Stimulated activated CD4-positive, alpha-beta T cell treated with anti-CD3 and anti-CD28 coated beads, TNF-alpha, amount 100 ng/mL, for 24 hours (primary cell): ENCODE results near the gene RLF.

Experiments used
- DNase-seq, 3 experiments: peaks; one replicate each; pipeline ENCODE4 v3.0.0-alpha.2; 2020; ENCODE audit warnings: low read depth in 3 of 3

The RLF gene, protein sequence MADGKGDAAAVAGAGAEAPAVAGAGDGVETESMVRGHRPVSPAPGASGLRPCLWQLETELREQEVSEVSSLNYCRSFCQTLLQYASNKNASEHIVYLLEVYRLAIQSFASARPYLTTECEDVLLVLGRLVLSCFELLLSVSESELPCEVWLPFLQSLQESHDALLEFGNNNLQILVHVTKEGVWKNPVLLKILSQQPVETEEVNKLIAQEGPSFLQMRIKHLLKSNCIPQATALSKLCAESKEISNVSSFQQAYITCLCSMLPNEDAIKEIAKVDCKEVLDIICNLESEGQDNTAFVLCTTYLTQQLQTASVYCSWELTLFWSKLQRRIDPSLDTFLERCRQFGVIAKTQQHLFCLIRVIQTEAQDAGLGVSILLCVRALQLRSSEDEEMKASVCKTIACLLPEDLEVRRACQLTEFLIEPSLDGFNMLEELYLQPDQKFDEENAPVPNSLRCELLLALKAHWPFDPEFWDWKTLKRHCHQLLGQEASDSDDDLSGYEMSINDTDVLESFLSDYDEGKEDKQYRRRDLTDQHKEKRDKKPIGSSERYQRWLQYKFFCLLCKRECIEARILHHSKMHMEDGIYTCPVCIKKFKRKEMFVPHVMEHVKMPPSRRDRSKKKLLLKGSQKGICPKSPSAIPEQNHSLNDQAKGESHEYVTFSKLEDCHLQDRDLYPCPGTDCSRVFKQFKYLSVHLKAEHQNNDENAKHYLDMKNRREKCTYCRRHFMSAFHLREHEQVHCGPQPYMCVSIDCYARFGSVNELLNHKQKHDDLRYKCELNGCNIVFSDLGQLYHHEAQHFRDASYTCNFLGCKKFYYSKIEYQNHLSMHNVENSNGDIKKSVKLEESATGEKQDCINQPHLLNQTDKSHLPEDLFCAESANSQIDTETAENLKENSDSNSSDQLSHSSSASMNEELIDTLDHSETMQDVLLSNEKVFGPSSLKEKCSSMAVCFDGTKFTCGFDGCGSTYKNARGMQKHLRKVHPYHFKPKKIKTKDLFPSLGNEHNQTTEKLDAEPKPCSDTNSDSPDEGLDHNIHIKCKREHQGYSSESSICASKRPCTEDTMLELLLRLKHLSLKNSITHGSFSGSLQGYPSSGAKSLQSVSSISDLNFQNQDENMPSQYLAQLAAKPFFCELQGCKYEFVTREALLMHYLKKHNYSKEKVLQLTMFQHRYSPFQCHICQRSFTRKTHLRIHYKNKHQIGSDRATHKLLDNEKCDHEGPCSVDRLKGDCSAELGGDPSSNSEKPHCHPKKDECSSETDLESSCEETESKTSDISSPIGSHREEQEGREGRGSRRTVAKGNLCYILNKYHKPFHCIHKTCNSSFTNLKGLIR (N-terminal part only)

DNA sequence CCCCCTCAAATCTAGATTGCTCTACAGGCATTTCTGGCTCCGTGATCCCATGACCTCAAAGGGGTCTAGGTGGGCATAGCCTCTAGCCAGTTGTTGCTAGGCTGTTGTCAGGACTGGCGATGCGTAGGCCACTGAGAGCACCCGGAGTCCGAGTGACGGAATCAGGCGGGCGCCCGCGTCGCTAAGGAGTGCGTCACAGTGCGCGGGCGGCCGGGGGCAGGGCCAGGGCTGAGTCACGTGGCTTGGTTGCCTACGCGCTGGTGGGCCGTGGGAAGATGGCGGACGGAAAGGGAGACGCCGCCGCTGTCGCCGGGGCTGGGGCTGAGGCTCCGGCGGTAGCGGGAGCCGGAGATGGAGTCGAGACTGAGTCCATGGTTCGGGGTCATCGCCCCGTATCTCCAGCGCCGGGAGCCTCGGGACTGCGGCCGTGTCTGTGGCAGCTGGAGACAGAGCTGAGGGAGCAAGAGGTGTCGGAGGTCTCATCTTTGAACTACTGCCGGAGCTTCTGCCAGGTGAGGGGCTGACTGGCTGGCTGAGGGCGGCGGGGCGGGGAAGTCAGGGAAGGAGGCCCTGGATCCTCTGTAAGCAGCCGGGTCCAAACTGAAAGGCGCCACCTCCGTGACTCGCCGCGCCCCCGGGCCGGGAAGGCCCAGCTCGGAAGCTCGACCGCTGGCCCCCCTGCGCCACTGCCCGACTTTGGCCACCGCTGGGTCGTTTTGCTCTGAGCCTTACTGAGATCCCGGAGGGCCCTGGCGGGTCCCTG is at the start of gene RLF:
TSS of gene RLF (plus strand) at position 263 of the 763 bp plus-strand sequence. CDS start at position 276, 13 bp downstream.
- peak; percentile 93 to 96 (median 93) for DNase-seq

DNA sequence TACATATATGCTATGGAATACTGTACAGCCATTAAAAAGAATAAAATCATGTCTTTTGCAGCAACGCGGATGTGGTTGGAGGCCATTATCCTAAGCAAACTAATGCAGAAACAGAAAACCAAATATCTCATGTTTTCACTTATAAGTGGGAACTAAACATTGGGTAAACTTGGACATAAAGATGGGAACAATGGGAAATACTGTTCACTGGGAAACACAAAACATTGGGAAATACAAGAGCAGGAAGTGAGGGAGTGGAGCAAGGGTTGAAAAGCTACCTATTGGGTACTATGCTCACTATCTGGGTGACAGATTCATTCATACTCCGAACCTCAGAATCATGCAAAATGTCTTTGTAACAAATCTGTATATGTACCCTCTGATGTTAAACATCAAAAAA is 46.8 kb upstream of the RLF start:
- no peak for DNase-seq

DNA sequence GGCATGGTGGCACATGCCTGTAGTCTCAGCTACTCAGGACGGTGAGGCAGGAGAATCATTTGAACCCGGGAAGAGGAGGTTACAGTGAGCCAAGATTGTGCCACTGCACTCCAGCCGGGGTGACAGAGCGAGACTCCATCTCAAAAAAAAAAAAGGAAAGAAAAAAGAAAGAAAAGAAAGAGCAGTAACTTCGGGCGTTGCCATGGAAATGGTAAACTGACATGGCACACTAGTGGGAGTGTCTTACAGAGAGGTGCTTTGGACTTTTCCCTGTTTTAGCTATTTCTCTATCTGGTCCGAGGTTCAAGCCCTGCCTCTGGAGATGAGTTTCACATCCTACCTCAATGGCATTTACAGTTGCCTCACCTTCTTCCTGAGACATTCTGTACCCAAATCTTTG is 41.1 kb upstream of the RLF start:
- no peak for DNase-seq

DNA sequence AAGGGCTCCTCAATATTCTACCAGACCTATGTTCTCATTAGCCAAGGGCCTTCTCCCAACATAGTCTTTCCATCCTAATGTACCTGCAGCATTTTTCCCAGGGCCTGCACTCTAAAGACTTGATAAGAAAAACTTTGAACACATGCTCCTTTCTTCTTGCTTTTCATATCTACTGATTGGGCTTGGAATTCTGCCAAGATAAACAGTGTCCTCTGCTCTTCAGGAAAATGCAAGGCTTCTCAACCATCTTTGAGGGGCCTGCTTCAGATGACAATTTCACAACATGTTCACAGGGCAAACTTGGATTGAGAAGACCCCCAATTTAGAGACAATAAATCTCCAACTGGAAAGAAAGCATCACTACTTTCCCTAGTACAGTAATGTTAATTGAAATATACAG is 38.3 kb upstream of the RLF start:
- no peak for DNase-seq

DNA sequence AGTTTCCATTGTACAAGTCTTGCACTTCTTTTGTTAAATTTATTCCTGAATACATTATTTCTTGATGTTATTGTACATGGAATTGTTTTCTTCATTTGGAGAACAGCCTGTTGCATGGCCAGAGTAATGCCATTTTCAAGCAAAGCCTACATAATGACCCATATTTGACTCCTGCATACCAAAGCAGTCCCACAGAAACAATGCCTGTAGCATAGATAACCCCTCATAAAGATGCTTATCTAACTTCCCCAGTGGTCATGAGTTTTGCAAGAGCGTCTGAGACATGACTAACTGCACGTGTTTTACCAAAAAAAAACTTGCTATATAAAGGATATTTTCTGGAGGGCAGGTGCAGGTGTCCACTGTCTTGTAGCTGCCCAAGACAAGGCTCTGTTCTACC is 30.3 kb upstream of the RLF start:
- no peak for DNase-seq

DNA sequence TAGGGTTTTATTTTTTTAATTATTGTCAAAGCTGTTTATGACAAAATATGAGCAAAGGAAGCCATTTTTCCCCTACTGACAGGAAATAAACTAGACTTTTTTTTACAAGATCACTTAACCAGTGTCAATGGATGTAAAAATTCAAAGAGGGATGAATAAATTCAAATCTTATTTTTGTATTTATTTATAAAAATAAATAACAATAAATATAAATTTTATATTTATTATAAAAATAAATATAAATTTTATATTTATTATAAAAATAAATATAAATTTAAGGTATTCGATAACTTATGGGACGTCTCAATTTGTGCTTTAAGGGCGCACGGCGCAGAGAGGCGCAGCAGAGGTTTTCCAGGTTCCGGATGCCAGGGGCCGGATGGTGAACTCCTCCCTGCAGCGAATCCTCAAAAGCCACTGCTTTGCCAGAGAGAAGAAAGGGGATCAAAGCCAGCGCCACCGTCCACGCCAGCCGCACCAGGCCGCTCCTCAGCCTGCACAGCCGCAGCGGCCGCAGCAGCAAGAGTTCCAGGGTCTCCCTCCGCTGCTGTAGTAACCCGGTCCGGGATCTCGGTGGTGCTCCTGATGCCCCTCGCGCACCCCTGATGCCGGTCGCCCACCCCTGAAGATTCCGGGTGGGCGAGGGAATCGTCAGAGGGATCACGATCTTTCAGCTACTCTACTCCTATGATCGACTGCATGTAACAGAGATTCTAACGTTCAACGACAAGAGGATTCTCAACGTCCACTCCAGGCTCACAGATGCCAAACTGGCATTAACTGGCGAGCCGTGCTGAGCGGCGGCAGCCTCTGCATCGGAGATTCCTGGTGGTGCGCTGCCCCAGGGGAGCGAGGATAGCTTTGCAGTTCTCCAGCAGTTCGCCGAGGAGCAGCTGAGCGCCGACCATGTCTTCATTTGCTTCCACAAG is 28.5 kb upstream of the RLF start:
- DNase-seq: no peak

DNA sequence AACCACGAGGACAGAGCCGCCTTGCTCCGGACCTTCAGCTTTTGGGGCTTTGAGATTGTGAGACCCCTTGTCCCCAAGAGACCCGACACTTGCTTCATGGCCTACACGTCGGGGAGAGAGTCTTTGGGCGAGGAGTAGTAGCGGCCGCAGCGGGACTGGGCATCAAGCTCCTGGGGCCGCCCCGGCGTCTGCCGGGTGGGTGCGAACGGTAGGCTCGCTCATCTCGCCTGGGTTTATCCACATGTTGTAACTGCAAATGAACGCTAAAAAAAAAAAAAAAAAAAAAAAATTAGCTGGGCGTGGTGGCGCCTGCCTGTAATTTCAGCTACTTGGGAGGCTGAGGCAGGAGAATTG is 27.9 kb upstream of the RLF start:
- no peak for DNase-seq

DNA sequence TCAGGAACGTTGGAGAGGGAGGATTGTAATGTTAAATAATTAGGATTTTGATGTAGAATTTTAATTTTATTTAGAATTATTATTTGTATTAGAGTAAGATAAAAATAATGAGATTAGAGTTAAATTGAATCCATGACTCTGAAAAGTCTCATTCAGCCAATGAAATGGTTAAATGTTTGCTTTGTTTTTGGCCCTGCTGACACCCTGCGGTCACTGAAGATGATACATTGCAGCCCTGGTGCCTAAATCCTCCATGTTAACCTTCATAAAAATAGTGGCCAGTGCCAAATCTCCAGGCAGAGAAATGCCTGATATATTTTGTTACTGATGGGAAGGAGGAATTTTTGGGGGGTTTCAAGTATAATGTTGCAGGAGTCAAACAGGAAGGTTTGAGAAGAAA is 27.3 kb upstream of the RLF start:
- no peak for DNase-seq

DNA sequence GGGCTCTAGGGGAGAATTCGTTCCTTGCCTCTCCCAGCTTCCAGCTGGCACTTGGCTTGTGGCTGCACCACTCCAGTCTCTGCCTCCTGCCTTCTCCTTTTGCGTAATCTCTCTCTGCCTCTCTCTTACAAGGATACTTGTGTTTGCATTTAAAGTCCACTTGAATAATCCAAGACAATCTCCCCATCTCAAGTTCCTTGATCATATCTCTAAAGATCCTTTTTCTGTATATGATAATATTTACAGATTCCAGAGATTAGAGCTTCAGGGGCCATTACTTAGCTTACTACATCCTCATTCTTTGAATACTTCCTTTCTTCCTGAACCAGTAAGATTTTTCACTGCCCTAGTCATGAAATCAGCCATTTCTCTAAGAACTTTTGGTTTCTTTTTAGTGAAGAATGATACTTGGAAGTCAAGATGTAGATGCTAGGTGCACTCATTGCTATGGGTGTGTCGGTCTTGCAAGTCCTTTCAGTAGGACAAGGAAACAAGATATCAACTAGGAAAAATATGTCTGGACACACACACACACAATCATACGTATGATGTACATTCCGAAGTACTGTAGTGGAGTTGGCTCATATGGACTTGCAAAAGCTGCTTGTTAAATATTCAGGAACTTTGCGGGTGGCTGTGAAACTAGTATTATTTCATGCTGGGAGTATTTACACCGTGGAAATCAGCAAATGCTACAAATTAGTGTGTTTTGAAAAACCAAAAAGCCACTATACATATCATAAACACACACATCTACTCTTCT is 20.8 kb upstream of the RLF start:
- no peak for DNase-seq

DNA sequence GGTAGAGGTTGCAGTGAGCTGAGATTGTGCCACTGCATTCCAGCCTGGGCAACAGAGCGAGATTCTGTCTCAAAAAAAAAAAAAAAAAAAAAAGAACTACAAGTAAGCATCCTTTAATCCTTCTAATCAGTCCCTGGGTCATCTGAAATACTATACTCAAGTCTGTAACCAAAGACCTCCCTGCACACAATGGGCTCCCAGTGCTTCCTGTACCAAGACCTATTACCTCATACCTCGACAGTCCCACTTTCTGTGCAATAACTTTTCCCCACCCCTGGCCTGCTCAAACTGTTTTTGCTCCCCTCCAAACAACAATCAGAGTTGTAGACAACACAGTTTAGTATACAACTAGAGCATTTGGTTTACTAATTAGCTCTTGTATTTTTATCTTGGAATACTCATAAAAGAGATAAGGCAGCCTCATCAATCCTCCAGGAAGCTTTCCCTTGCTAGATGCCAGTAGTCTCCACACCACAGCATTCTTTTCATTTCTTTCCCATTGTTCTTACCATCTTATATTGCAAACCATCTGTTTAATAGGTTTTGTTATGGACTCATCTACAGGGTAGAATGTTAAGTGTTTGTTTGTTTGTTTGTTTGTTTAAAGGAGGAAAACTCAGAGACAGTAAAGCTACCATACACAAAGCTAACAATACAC is 19.2 kb upstream of the RLF start:
- DNase-seq: no peak

DNA sequence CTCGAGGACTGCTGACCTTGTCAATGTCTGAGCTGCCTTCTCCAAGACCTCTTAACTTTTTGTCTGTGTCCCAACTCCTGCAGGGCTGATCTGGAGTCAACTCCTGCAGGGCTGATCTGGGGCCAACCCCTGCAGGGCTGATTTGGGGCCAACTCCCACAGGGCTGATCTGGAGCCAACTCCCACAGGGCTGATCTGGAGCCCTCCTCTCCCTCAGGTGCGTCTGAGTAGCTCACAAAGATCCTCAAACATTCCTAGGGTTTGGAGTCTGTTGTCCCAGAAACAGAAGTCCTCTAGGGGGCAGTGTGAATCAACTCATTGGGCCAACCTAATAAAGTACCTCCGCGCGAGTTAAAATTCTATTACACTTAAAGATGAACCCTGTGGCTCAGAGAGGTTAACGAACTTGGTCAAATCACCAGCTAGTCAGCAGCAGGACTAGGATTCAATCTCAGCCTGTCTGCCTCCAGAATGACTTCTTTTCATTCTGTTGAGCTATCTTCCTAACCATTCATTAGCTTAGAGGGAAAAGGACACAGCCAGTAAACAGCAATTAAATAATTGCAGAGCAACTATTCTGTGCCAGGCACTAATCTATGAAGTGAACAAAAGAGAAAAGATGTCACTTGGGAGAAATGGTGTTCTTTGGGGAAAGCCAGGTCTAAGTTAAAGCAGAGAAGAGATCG is 17.2 kb upstream of the RLF start:
- DNase-seq: peak; percentile 16 to 63 (median 21)

DNA sequence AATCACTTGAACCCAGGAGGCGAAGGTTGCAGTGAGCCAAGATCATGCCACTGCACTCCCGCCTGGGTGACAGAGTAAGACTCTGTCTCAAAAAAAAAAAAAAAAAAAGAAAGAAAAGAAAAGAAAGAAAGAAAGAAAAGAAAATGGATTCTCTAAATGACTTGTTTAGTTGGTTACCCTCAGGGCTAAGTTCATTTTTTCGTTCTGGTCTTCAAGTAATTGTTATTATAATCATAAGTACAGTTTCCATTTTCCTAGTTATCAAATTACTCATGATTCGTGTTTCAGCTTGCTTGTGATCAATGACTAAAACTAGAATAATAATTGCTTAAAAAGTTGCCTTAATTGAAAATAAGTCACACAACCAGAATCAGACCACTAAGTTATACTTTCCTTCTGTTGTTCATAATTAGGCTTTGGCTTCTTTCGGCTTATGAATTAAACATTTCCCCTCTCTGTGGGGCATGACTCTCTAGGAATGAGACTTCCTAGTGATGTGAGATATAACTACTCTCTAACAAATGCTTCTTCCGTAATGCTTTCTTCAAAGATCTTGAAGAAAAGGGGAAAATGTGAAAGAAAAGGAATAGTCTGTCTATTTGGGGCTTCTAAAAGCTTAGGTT is 9.6 kb upstream of the RLF start:
- DNase-seq: no peak

DNA sequence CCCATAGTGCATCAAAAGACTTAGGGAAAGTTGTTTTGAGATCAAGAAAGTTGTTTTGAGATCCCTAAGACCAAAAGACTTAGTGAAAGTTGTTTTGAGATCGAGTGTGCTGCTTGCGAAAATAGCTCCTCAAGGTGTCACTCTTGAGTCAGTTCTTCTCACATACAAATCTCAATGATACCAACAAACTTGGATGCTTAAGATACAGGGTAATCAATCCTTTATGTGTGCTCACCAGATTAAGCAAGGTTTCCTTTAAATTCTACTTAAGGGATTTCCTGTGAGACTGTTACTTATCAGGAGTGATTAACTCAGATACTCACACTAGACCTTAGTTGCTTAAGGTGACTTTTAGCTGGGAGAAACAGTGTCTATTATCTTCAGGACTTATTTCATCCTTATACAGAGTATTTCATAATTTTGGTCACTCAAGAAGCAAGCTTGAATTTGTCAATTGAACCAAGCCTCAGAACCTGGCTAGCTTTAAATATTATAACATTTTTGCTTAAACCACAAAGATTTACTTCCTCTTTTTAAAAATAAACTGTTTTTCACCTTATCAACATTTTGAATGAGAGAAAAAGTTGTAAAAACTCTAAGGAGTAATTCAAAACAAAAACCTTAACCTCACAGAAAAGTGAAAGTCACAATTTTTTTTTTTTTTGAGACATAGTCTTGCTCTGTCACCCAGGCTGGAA is 8.0 kb upstream of the RLF start:
- no peak for DNase-seq

DNA sequence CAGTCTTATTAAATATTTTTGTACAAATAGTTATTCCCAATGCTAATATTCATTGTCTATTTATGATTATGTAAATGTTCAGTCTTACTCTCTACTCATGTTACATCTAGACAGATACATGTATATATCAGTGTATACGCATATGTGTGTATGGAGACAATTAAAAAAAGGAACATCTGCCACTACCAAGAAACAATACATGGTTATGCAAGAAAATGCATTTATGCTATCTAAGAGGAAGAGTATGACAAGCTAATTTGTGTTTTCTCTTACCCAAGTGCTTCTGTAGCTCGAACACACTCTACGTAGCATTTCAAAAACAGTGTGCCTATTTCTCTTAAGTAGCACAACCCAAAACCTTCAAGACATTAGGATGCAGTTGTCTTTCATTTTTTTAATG is 6.1 kb upstream of the RLF start:
- DNase-seq: no peak

DNA sequence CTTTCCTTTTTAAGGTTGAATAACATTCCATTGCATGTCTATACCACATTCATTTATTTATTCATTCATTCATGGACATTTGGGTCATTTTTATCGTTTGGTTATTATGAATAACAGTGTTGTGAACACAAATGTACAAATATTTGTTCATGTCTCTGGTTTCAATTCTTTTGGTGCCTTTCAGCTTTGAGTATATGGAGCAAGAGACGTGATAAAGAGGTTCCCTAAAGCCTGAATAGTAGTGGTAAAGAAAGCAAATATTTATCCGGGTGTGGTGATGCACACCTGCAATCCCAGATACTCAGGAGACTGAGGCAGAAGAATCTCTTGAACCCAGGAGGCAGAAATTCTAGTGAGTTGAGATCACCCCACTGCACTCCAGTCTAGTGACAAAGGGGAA is 5.3 kb upstream of the RLF start:
- DNase-seq: no peak

DNA sequence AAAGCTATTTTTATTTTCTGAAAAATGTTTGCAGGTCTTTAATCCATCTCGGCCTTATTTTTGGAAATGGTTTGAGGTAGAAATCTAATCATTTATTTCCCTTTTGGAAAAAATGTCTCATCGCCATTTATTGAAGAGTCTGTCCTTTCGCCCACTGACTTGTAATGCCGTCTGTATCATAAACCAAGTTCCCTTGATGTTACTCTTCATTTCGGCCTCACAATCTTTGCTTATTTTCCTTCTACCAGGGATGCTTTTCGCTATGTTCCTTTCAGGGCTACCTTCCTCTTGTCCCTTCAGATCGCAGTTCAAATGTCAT is 422 bp upstream of the RLF start:
- no peak for DNase-seq

DNA sequence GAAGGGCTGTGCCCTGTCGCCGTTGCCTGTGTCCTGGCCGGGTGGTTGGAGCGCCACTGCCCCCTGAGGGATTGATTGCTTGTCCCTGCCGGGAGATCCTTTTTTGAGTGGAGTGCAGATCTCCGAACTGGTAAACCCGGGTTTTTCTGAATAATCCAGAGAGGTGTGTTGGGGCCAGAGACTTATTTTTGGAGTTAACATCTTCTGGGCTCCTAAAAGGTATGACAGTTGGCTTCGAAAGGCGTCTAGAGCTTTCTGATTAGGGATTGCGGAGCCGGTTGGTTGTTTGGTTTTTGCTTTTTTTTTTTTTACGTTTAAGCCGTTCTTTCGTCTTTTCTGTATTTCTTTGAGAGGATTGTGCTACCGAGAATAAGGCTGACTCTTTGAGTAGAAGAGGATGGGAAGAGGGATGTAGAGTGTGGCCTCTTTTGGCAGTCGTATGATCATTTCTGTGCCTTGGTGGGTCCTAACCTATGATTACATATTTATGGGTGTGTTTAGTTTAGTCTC is 756 bp downstream of the RLF start:
- no peak for DNase-seq
